Measurements from ENCODE around the gene KLF1.

GRCh38 chr19:12881172-12881808 lies 5.7 kb downstream of the KLF1 start, which contains the start of gene DNASE2:
- TF ChIP-seq CTCF (IDR thresholded peaks at IDR 0.05; ENCODE audit: control extremely low read depth in 1 of 3, insufficient read depth in 1 of 3, low read depth in 1 of 3, low read length in 3 of 3) (no peak), TEAD4 (IDR thresholded peaks at IDR 0.05; ENCODE audit: low read depth, low read length) (no peak)

All from H1 (cell line).